Kidney (tissue), 14 donors: ENCODE results near the gene ABHD6. TPM values are rescaled to one million over a fixed set of nuclear protein-coding genes. Genes with fewer than 3 reads are reported as not detected.

ENCODE experiments used
- DNase-seq, 5 donors: peaks; one replicate each; pipeline ENCODE4 v3.0.0-alpha.2; 2013 to 2020
- FAIRE-seq: peaks from 2 replicates; lab custom pipeline; 2012; peaks lifted over from hg19 to GRCh38; lab: Jason Lieb, UNC
- H3K27ac ChIP-seq, 2 donors: one replicate each; pipeline ENCODE4 v1.7.0; 2013; ENCODE audit warnings: low read depth in 2 of 2, low read length in 2 of 2, inconsistent platforms in 1 of 2
- H3K27me3 ChIP-seq: one replicate; pipeline ENCODE4 v1.7.1; 2013; ENCODE audit warnings: low read length, inconsistent platforms; ENCODE audit not compliant: control insufficient read depth, insufficient read depth
- H3K36me3 ChIP-seq, 3 donors: one replicate each; pipeline versions ENCODE4 v1.7.0 to v1.7.1; 2013; ENCODE audit warnings: low read length in 3 of 3, control low read depth in 1 of 3, inconsistent platforms in 1 of 3; ENCODE audit not compliant: insufficient read depth in 3 of 3, control insufficient read depth in 2 of 3
- H3K4me1 ChIP-seq, 3 donors: one replicate each; pipeline versions ENCODE4 v1.7.0 to v1.7.1; 2013; ENCODE audit warnings: low read length in 3 of 3, inconsistent platforms in 1 of 3, low read depth in 1 of 3; ENCODE audit not compliant: control insufficient read depth in 2 of 3, insufficient read depth in 2 of 3
- H3K4me3 ChIP-seq, 3 donors: one replicate each; pipeline versions ENCODE4 v1.7.0 to v1.8.1; 2013; ENCODE audit warnings: low read length in 3 of 3, control low read depth in 1 of 3, inconsistent platforms in 1 of 3
- H3K9ac ChIP-seq, 3 donors: one replicate each; pipeline versions ENCODE4 v1.7.0 to v1.7.1; 2013; ENCODE audit warnings: low read length in 3 of 3, control low read depth in 1 of 3, inconsistent platforms in 1 of 3
- H3K9me3 ChIP-seq, 3 donors: one replicate each; pipeline versions ENCODE4 v1.7.0 to v1.7.1; 2013; ENCODE audit warnings: low read length in 3 of 3, control low read depth in 1 of 3, inconsistent platforms in 1 of 3; ENCODE audit not compliant: control insufficient read depth in 2 of 3, insufficient read depth in 1 of 3
- CTCF ChIP-seq: IDR thresholded peaks from 3 replicates; pipeline ENCODE4 v1.5.1; 2012; ENCODE audit warnings: mild to moderate bottlenecking, moderate library complexity, borderline replicate concordance; ENCODE audit not compliant: insufficient read depth; ENCODE audit errors: extremely low read depth
- intact Hi-C: fragments of 100-400 bp; cut with DNase I; formaldehyde crosslinking; loops from one replicate; pipeline ENCODE4 v1.11.1; 2022
- polyA plus RNA-seq: library from polyadenylated mRNA; stranded (reverse); fragments of 350-450 nt; fragmentation: Illumina TruSeq; extraction: RNeasy Lipid Tissue Mini Kit (QIAGEN cat#74804); gene quantifications from one replicate; pipeline ENCODE4 v1.2.3, GENCODE V29; 2014; ENCODE audit warnings: low read depth, low replicate concordance; ENCODE audit not compliant: insufficient read depth
- total RNA-seq: library from RNA; stranded (reverse); fragmentation: NEBNext Ultra II Directional; extraction: Animal tissue kit (Norgen Biotek cat#: 25700); gene quantifications from one replicate; pipeline ENCODE4 v1.2.1, GENCODE V29; 2021
- donor health status: control.
- donor health status: control.
- donor health status: control.
- donor health status: control.
- donor health status: control.
- donor health status: DM: yes; HTN: yes; CAD: no.
- donor health status: Normal renal cell carcinoma (clear cell type).

Gene ABHD6
- total and polyA plus RNA-seq, 2 donors from 2014 or later: 10.2 to 21.4 TPM

GRCh38 chr3:58246148-58247047, 8.8 kb downstream of the ABHD6 start:
- H3K9ac ChIP-seq: no peak overlapping the region

GRCh38 chr3:58249358-58250092, 11.9 kb downstream of the ABHD6 start:
- no peaks in the 10 kb centered on the region for H3K27me3 ChIP-seq
- peak overlapping the region; percentile 12 to 45 for H3K27ac ChIP-seq
- H3K9ac ChIP-seq: no peak overlapping the region
- intact Hi-C loops: no loop called here
- peak overlapping the region in 1 of 3 donors; percentile 27 for H3K4me3 ChIP-seq
- TF ChIP-seq CTCF: peak; percentile 13
- peaks cover 2 to 8% (median 3%) of the 10 kb centered on the region in 3 donors for H3K4me1 ChIP-seq
- H3K36me3 ChIP-seq: no peaks in the 10 kb centered on the region
- H3K9me3 ChIP-seq: no peaks in the 10 kb centered on the region
- FAIRE-seq (no peak), DNase-seq (peak in 3 of 5 donors; percentile 19 to 52 (median 49))

More at GRCh38 chr3:58246148-58247047, 8.8 kb downstream of the ABHD6 start:
- DNase-seq: no peak
- TF ChIP-seq CTCF: no peak
- Histone ChIP-seq H3K4me3 (no peak overlapping the region), H3K4me1 (peaks cover 2 to 17% (median 3%) of the 10 kb centered on the region in 3 donors), H3K27me3 (no peaks in the 10 kb centered on the region), H3K36me3 (no peaks in the 10 kb centered on the region), H3K9me3 (no peaks in the 10 kb centered on the region), H3K27ac (peak overlapping the region in 1 of 2 donors; percentile 61)
- intact Hi-C loops: no loop called here
- FAIRE-seq: no peak

- H3K36me3 ChIP-seq: no peaks in the 10 kb centered on the region
- peaks cover 2 to 8% (median 3%) of the 10 kb centered on the region in 3 donors for H3K4me1 ChIP-seq
- peak overlapping the region; percentile 12 to 45 for H3K27ac ChIP-seq
- H3K4me3 ChIP-seq: peak overlapping the region in 2 of 3 donors; percentile 26 to 27
- H3K27me3 ChIP-seq: no peaks in the 10 kb centered on the region
- no peak for TF ChIP-seq CTCF
- H3K9ac ChIP-seq: no peak overlapping the region
- FAIRE-seq: no peak
- H3K9me3 ChIP-seq: no peaks in the 10 kb centered on the region
- intact Hi-C loops: no loop called here
- DNase-seq: peak in 4 of 5 donors; percentile 70 to 86 (median 76)
These were observed 12.6 kb downstream of the ABHD6 start for GRCh38 chr3:58250093-58250707.
